HG02588 (cell line): ENCODE results near the gene TMSB15C.
A peak's percentile ranks its signal among the peaks of the same experiment; 100 is the strongest.
"Not testable (repeated sequence)": the region's sequence is repeated elsewhere in the genome, so short reads cannot be mapped to it uniquely, and the experiment has no call there.

Source experiments
- ATAC-seq: cut with Tn5 transposase; IDR thresholded peaks from one replicate; pipeline ENCODE4 v1.9.1; 2021; ENCODE audit warnings: mild to moderate bottlenecking, moderate library complexity; ENCODE audit not compliant: unreplicated experiment

The TMSB15C gene

GRCh38 chrX:104075778-104076445 lies at the start of gene TMSB15C:
TSS of gene TMSB15C (minus strand) at chrX:104076236.
- ATAC-seq: peak; percentile 99

GRCh38 chrX:104122829-104123228 lies 46.8 kb upstream of the TMSB15C start:
- ATAC-seq: no peak

- no peak for ATAC-seq
Observed at GRCh38 chrX:104118765-104119164, 42.7 kb upstream of the TMSB15C start.

- no peak for ATAC-seq
Observed at GRCh38 chrX:104117759-104118158, 41.7 kb upstream of the TMSB15C start.

GRCh38 chrX:104113222-104113965 lies 37.4 kb upstream of the TMSB15C start:
- ATAC-seq: peak; percentile 45

GRCh38 chrX:104112326-104112951 lies 36.4 kb upstream of the TMSB15C start, which contains the start of gene ZCCHC18:
TSS of gene ZCCHC18 (plus strand) at chrX:104112523. CDS start at chrX:104114112, 1,589 bp downstream.
- ATAC-seq: peak; percentile 78

GRCh38 chrX:104110491-104111240 lies 34.6 kb upstream of the TMSB15C start:
- ATAC-seq: not testable (repeated sequence)

GRCh38 chrX:104108955-104109354 lies 32.9 kb upstream of the TMSB15C start:
- no peak for ATAC-seq

- ATAC-seq: no peak
Observed at GRCh38 chrX:104105330-104106262, 29.6 kb upstream of the TMSB15C start.

GRCh38 chrX:104104676-104105075 lies 28.6 kb upstream of the TMSB15C start:
- no peak for ATAC-seq

GRCh38 chrX:104098919-104099318 lies 22.9 kb upstream of the TMSB15C start:
- no peak for ATAC-seq

GRCh38 chrX:104098151-104098808 lies 22.2 kb upstream of the TMSB15C start:
- peak; percentile 65 for ATAC-seq

GRCh38 chrX:104085919-104086318 lies 9.9 kb upstream of the TMSB15C start:
- no peak for ATAC-seq

GRCh38 chrX:104085477-104085876 lies 9.4 kb upstream of the TMSB15C start:
- ATAC-seq: no peak

- no peak for ATAC-seq
Observed at GRCh38 chrX:104084534-104085277, 8.7 kb upstream of the TMSB15C start.

- ATAC-seq: no peak
Observed at GRCh38 chrX:104084063-104084462, 8.0 kb upstream of the TMSB15C start.

- not testable (repeated sequence) for ATAC-seq
Observed at GRCh38 chrX:104077854-104078253, 1.8 kb upstream of the TMSB15C start.

- ATAC-seq: not testable (repeated sequence)
Observed at GRCh38 chrX:104062636-104063035, 13.4 kb downstream of the TMSB15C start.

- not testable (repeated sequence) for ATAC-seq
Observed at GRCh38 chrX:104054956-104055355, 21.1 kb downstream of the TMSB15C start.
